GM18498 (cell line): ENCODE data around the gene TMEM236.

Source experiments
- ATAC-seq: cut with Tn5 transposase; IDR thresholded peaks from one replicate; pipeline ENCODE4 v1.9.1; 2021; ENCODE audit warnings: mild to moderate bottlenecking, moderate library complexity; ENCODE audit not compliant: unreplicated experiment

Gene TMEM236

DNA sequence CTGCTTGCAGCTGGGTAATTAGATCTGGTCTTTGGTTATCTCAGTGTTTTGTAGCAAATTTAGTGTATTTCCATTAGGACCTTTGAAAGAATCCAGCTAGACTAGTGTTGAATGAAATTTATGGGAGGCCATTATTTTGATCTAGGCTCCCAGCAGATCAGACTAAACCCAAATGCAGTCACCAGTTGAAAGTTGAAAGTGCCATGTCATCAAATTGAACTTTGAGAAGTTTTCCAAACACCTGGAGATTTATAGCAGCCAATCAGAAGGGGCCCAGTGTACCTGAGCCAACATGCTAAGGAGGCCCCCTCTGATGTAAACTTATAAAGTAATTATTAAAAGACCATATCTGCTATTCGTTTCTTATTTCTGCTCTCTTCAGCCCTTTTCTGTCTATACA lies 11.3 kb upstream of the TMEM236 start:
- ATAC-seq: no peak

DNA sequence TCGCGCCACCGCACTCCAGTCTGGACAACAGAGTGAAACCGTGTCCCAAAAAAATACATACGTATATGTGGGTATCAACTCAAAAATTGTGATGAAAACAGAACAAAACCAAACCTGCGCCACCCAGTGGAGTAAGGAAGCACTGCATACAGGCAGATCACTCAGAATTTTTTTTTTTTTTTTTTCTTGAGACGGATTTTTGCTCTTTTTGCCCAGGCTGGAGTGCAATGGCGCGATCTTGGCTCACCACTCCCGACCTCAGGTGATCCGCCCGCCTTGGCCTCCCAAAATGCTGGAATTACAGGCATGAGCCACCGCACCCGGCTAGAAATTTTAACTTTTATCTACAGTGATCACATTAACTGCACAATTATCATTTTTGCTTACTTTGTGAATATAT lies 9.1 kb upstream of the TMEM236 start:
- ATAC-seq: peak; percentile 49

DNA sequence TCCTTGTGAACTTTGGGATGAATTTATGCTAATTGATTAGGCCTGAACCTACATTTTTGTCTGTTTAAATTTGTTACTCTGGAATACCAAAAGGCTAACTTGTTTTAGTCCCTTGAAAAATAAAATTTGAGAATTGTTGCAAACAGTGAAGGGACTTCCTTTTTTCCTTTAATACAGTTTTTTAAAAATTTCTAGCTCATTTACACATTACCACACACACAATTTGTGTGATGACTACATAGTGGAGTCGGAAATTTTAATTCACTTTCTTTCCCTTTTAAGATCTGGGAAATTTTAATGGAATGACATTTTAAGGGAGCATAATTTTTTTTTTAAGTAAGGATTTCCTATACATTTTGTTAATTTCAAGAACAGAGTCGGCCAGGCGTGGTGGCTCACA lies 8.6 kb upstream of the TMEM236 start:
- ATAC-seq: no peak

DNA sequence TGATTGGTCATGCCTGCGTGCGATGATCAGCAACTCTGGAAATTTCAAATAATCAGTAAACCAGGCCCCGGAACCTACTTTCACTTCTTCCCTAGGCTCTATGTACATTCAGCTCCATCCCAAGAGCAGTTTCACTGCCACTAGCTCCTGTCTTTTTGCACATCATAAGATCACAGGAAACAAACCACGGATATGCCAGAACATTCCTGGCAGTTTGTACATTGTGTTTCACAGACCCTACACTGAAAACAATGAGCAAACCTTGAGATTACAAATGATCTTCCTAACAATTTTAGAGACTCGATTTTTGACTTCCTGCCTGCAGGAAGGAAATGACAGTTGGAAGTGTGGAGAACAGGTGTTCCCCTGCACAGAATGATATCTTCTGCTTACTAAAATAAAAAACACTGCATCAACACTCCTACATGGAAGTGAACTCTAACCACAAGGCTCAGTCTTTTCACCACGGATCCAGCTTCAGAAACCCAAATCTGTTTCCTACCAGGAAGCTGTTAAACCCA lies 7.6 kb upstream of the TMEM236 start:
- no peak for ATAC-seq

DNA sequence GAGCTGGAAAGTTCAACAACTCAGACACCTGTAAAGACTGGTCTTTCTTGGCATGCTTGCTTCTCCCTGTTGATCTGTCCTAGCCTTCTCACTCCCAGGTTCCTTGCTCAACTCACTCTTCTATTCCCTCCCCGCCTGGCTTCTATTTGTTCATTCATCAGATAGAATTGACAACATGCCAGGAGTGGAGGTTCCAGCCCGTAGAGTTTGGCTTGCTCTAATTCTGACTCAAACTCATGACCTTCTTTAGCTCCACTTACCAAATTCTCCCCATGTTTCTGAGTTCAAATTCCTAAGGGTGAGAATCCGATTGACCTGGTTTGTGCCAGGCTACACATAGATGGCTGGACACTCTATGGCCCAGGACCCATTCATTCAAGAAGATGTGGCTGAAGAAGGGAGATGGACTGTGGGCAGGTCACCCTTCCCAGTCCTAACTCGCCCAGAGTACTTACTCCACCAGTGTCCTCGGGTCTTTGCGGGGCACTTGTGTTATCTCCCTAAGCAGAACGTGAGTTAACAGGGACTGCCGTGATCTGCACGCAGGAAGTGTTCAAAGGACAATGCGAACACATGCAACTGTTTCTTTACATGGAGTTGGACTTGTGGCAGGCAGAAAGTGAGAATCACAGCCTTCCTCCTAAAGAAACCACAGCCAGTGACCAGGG lies 4.0 kb upstream of the TMEM236 start:
- no peak for ATAC-seq

DNA sequence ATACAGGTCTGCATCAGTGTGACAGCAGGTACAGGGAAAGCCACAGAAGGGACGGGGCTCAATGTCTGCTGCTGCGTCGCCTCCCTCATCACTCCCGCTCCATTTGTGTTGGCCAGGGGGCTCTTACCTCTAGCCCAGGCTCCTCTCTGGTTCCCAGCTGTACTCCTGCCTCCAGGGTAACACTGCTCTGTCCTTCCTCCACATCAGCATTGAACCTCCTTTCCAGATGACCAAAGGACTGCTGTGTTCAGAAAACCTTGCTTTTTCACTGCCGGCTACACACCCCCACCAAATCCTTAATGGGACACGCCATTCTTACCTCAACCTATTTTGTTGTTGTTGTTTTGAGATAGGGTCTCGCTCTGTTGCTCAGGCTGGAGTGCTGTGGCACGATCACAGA lies 2.1 kb upstream of the TMEM236 start:
- no peak for ATAC-seq

DNA sequence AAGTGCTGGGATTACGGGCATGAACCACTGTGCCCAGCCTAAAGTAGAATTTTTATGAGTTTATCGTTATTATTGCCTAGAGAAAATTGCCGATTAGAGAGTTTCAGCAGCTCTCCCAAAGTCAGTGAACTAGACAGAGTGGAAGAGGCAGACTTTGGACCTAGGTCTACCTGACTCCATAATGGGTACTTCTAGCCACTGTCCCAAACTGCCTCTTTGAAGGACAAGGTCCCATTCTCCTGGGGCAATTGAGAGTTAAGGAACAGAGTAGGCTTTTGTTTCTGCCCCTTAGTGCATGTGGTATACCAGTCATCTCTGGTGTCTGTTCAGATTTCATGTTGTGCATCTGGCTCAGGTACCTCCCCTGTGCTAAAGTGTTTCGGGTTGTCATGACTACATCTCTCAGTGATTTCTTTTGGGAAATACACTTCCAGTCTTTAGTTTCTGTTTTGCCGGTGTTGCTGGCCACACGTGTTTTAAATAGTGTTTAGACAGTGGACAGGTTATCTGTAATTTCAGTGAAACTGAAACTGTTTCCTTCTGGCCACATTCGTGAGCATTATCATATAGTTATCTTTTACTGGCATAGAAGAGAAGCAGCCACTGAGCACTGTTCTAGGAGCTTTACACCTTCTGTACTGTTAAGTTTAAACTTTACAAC lies 4.7 kb downstream of the TMEM236 start:
- peak; percentile 96 for ATAC-seq

DNA sequence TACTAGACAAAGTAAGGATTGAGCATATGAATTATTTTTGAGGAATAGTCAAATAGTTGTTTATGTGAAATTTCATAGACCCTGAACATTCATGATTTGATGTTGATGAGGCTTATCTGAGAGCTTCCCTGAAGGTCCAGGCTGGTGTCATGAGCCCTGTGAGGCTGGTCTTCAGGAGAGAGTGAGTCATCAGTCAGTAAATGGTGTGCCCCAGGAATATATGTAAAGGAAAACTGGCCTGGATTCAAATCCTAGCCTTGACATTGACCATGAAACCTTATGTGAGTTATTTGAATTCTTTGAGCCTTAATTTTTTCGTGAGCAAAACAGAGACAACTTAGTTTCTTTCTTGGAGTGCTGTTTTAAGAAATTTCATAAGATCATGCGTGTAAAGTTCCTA lies 6.2 kb downstream of the TMEM236 start:
- no peak for ATAC-seq

DNA sequence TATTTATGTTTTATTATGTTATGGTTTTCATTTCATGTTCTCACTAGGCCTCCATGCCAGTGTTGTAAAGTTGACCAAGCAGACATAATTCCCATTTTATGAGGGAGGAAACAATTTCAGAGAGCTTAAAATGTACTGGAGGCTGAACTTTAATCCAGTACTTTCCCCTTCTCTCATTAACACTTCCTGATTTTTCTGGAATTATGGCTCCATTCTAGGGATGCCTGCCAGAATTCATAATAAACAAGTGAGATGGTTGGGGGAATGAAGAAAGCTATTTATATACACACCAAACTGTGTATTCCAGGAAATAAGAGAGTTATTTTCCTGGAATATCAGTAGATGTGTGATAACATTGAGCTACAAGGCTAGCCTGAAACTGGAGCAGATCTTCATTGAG lies 6.9 kb downstream of the TMEM236 start:
- ATAC-seq: no peak

DNA sequence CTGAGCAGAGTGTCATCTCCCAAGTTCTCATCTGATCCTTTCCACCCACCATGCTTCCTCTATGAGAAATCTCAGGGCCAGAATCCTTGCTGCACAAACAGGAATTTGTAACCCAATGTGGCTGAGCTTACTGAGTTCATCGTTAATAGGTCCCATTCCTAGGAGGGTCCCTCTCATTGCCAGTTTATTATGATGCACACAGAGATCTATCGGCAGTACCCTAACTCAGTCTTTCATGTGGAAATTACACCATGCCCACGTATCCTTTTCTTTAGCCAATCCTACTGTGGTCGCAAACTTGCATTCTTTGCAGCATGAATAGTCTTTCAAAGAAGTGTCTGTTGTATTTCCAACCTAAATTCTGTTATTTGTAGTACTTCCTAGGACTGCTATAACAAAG lies 12.1 kb downstream of the TMEM236 start:
- no peak for ATAC-seq

DNA sequence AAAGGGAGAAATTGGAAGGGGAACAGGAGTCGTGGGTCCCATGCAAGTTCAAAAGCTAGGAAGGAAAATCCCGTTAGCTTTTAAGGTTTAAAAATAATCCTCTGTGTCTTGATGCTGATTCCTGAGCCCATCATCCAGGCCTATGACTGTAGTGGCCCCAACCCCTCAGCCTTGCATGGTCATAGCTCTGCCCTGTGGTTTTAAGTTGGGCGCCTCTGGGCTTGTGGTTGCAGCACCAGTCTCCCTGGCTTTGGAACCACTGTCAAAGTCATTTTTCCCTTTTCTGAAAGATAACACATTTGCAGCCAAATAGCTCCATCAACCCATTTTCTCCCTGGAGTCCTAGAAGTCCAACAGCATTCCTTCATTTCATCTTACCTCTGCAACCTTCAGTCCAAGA lies 13.6 kb downstream of the TMEM236 start:
- no peak for ATAC-seq

DNA sequence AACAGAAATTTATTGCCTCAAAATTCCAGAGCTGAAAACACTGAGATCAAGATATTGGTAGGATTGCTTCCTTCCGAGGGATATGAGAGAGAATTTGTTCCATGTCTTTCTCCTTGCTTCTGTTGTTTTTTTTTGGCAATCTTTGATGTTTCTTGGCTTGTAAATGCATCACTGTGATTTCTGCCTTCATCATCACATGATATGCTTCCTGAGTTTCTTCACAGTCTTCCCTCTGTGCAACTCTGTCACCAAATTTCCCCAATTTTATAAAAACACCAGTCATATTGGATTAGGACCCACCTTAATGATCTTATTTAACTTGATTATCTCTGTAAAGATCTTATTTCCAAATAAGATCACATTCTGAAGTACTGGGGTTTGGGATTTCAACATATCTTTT lies 14.7 kb downstream of the TMEM236 start:
- ATAC-seq: no peak

DNA sequence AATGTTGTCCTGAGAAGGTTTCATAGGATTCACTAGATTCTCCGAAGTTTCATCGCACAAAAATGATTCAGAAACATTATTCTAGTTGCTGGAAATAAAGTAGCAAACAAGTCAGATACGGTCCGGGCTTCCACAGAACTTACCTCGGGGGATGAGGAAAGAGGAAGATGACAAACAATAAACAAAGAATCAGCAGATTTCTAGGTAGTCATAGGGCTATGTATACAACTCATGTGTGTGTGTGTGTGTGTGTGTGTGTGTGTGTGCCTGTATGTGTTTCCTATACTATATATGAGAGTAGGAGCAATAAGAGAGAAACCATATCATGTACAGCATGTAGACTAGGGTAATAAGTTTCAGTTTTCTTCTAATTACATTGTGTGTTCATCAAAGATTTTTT lies 16.5 kb downstream of the TMEM236 start:
- no peak for ATAC-seq

DNA sequence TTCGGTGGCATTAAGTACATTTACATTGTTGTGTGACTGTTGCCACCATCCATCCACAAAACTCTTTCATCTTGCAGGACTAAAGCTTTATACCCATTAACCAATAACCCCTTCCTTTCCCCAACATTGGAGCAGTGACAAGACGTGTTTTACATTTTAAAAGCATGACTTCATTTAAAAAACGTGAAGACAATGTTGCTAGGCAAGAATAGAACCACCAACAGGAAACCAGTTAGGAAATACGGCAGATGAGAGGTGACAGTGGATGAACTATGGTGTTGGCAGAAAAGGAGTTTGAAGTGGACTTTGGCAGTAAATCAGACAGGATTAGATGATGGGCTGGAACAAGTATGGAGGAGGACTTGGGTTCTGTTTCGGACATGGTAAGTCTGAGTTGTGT lies 17.0 kb downstream of the TMEM236 start:
- no peak for ATAC-seq

DNA sequence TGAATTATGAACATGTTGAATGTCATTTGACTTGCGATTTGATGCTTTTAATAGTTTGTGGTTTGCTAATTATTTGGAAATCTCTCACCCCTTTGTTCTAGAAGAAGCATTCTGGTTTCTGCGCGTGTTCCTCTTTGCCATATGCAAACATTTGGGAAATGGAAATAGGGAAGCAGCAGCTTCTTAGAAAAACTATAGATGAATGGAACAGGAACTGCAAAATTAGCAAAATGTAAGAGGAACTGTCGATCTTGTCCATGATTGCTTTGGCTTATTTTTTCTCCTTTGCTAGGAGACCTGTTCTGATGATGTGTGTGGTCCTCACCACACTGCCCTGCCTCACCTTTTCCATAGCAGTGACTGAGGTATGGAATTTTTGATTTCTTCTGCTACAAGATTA lies 19.0 kb downstream of the TMEM236 start:
- no peak for ATAC-seq

DNA sequence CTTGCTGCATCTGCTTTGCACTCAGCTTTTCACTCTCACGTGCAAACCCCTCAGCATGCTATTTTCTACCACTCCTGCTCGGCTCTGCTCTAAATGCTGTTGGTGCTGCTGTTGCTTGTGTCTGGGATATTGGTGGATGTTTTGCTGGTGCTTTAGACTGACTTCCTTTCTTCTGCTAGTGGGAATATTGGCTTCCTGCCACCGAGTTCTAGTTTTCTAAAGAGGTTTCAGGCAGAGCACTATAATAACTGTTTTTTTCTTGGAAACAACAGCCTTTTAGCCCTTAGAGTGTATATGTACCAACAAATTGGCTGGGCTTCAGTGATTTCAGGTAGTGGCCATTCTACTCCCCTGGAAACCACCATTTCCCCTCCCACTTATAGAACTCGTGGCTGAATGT lies 27.8 kb downstream of the TMEM236 start:
- ATAC-seq: no peak

DNA sequence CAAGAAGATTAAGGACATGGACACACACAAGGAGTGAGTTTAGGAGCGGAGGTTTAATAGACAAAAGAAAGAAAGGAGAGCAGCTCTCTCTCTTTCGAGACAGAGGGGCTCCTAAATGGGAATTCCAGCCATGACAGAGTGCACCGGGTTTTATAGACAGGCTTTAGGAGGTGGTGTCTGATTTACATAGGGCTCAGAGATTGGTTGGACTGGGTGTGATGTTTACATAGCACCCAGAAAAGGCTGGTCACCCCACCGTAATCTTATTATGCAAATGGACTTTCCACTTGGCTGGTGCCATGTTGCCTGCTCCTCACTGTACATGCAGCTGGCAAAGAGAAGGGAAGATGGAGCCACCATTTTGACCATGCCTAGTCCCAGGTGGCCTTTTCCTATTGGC lies 28.7 kb downstream of the TMEM236 start:
- ATAC-seq: no peak

DNA sequence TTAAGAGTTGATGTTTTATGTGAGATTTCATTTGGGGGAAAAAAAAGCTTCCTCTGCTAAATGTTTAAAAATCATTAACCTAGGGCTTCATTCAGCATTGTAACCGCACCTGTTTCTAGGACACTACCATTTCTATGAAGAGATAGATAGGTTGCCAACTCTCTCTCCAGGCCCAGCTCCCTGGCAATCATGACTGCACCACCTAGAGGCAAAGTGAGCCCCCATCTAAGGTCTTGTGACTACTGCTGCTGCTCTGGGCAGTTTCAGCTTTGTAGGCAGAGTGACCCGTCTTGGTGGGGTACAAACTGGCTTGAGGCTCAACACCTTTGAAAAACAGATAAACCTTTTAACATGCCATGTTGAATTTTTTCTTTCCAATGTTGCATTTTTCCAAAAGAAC lies 29.9 kb downstream of the TMEM236 start:
- ATAC-seq: no peak

DNA sequence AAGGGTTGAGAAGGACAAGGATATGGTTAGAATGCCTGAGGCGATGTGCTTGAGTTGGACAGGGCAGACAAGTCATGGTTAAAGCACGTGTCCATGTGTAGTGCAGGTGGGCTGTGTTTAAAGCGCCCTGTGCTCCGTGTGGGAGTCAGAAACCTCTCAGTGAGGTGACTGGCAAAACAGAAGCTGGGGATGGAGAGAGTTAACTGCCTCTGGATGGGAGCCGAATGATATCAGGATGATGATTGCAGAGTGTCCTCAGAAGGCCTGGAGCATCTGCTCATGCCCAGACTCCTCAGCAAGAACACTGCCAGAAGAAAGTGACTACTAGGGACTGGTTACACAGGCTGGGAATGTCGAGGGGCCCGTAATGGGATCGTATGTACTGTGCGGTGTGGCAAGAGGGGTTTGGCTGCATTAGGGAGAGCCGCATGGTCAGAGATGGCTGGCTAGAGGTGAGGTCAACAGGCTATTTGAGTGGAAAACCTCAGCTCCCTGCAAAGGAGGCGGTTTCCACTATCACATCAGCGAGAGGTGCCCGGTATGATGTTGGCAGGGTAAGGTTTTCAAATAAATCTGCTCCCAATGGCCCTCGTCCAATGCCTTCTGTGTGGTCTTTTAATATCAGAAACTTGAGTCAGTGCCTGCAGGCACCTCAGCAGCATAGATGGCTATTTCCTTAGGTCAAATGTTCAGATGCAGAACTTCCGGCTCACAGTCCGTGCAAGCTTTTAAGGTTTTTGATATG lies 31.1 kb downstream of the TMEM236 start:
- ATAC-seq: no peak

DNA sequence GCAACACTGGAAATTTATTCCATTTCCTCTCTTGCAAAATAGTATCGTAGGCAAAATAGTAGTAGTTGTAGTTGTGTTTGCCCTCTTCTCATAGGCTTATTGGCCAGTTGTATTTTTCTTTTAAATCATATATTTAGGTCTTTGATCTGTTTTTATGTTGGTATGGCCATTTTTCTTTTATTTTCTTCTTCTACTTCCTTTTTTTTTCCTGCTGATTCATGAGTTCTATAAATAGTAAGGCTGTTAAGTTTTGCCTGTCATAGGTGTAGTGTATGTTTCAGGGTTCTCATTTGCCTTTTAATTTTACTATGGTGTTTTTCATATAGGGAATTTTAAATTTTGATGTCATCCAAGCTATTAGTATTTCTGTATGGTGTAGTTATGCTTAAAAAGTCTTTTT lies 31.8 kb downstream of the TMEM236 start:
- ATAC-seq: no peak

DNA sequence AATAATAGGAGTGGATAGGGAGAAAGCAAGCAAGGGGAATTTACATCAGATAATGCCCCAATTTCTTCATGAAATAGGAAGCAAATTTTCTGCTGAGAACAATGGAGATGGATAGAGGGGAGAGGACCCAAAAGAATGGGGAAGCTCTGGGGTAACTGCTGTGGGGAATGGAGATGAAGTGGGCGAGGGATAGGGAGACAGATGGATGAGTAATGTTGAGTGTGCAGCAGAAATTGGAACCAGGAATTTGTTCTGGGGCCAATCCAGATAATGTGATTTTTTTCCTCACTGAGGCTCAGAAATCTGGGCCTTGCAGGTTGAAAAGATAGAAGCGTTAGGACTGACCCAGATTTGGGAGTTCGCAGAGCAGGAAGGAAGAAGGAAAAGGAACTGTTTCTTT lies 32.7 kb downstream of the TMEM236 start:
- ATAC-seq: no peak

DNA sequence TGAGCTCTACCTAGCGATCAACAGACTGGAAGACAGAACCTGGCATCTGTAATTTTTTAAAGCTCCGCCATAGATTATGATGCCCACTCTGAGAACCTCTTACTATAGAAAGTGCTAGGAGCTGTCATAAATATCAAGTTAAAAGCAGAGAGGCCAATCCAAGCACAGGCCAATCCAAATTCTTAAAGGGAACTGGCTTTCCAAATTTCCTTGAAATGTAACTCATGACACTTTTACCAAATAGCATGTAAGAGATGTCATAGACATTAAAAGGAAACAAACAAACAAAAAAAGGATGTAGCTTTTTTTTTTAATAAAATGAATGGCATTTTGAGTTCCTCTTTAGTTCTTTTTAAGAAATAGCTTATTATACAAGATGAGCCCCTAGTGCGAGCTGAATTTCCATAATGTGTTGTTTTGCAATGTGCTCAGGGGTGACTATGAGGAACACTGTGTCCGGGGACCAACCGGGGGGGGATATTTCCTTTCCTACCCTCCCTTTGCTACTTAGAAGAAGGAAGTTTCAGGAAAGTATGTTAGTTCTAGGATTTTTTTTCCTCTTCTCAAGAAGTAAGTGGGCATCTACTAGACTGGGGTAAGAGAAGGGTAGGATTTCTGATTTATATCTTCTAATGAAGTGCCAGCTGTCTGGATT lies 33.4 kb downstream of the TMEM236 start:
- no peak for ATAC-seq
